Neural crest cell (in vitro differentiated cells): ENCODE data around the gene IL15RA. TPM values are rescaled to one million over a fixed set of nuclear protein-coding genes. Genes with fewer than 3 reads are reported as not detected.

Experiments
- DNase-seq: peaks from one replicate; pipeline ENCODE4 v3.0.0; 2021; ENCODE audit warnings: low read depth, mixed read lengths, low spot score
- H3K27ac Mint-ChIP-seq: one replicate; pipeline ENCODE4 v1.8.0; 2021; ENCODE audit warnings: mild to moderate bottlenecking, mixed read lengths; ENCODE audit not compliant: unreplicated experiment
- H3K27me3 Mint-ChIP-seq: 2 replicates; pipeline ENCODE4 v1.8.0; 2021; ENCODE audit warnings: low read depth, mild to moderate bottlenecking, mixed read lengths
- H3K36me3 Mint-ChIP-seq: 2 replicates; pipeline ENCODE4 v1.8.0; 2021; ENCODE audit warnings: low read depth, mild to moderate bottlenecking, mixed read lengths
- H3K4me1 Mint-ChIP-seq: 2 replicates; pipeline ENCODE4 v1.8.0; 2021; ENCODE audit warnings: mixed read lengths
- H3K4me3 Mint-ChIP-seq: one replicate; pipeline ENCODE4 v1.8.0; 2021; ENCODE audit warnings: mild to moderate bottlenecking, mixed read lengths
- H3K9me3 Mint-ChIP-seq: 2 replicates; pipeline ENCODE4 v1.8.0; 2021; ENCODE audit warnings: mixed read lengths
- CTCF ChIP-seq: fragments of 200-600 bp; sonication (generic); conservative IDR thresholded peaks from 2 replicates; pipeline ENCODE4 v1.5.0; 2021; ENCODE audit warnings: antibody characterized with exemption, mild to moderate bottlenecking
- total RNA-seq: library from RNA; stranded (reverse); gene quantifications from 2 replicates; pipeline ENCODE4 v1.2.1, GENCODE V29; 2021

The IL15RA gene
- total RNA-seq, 1 donor from 2014 or later = not detected

GRCh38 chr10:5945190-5945509 is 32.2 kb downstream of the IL15RA start:
- Mint-ChIP-seq H3K36me3 (no peaks in the 10 kb centered on the region), H3K4me3 (no peak overlapping the region), H3K27ac (no peak overlapping the region), H3K4me1 (peaks cover 5% of the 10 kb centered on the region), H3K27me3 (peaks cover 8% of the 10 kb centered on the region), H3K9me3 (no peaks in the 10 kb centered on the region)
- DNase-seq = no peak
- no peak for TF ChIP-seq CTCF

GRCh38 chr10:5944389-5945189 is 32.8 kb downstream of the IL15RA start:
- H3K4me1 Mint-ChIP-seq = peaks cover 5% of the 10 kb centered on the region
- DNase-seq = no peak
- no peak for TF ChIP-seq CTCF
- peaks cover 8% of the 10 kb centered on the region for H3K27me3 Mint-ChIP-seq
- no peaks in the 10 kb centered on the region for H3K9me3 Mint-ChIP-seq
- no peaks in the 10 kb centered on the region for H3K36me3 Mint-ChIP-seq
- no peak overlapping the region for H3K27ac Mint-ChIP-seq
- H3K4me3 Mint-ChIP-seq = no peak overlapping the region

GRCh38 chr10:5943536-5943935 is 33.8 kb downstream of the IL15RA start:
- Mint-ChIP-seq H3K4me3 (no peak overlapping the region), H3K27me3 (no peaks in the 10 kb centered on the region), H3K9me3 (no peaks in the 10 kb centered on the region), H3K4me1 (no peaks in the 10 kb centered on the region), H3K36me3 (peaks cover 3% of the 10 kb centered on the region), H3K27ac (no peak overlapping the region)
- no peak for DNase-seq
- TF ChIP-seq CTCF = no peak

GRCh38 chr10:5942474-5942873 is 34.9 kb downstream of the IL15RA start:
- H3K4me3 Mint-ChIP-seq = no peak overlapping the region
- TF ChIP-seq CTCF = no peak
- H3K27me3 Mint-ChIP-seq = no peaks in the 10 kb centered on the region
- no peaks in the 10 kb centered on the region for H3K4me1 Mint-ChIP-seq
- no peaks in the 10 kb centered on the region for H3K9me3 Mint-ChIP-seq
- peaks cover 12% of the 10 kb centered on the region for H3K36me3 Mint-ChIP-seq
- no peak for DNase-seq
- no peak overlapping the region for H3K27ac Mint-ChIP-seq

- Mint-ChIP-seq H3K36me3 (peaks cover 12% of the 10 kb centered on the region), H3K27ac (no peak overlapping the region), H3K4me1 (no peaks in the 10 kb centered on the region), H3K4me3 (no peak overlapping the region), H3K27me3 (no peaks in the 10 kb centered on the region), H3K9me3 (no peaks in the 10 kb centered on the region)
- TF ChIP-seq CTCF = no peak
- no peak for DNase-seq
Measured at GRCh38 chr10:5942001-5942400, 35.3 kb downstream of the IL15RA start.
